ENCODE data around the gene CCDC33.

CCDC33 gene

GRCh38 chr15:74281147-74282133 is 45.3 kb downstream of the CCDC33 start:
- no peak for DNase-seq (ENCODE audit: low read depth in 2 of 2)

GRCh38 chr15:74283368-74283767 is 47.2 kb downstream of the CCDC33 start:
- no peak for DNase-seq (ENCODE audit: low read depth in 2 of 2)

- no peak for DNase-seq (ENCODE audit: low read depth in 2 of 2)
Observed at GRCh38 chr15:74289671-74290070, 53.5 kb downstream of the CCDC33 start.

- no peak for DNase-seq (ENCODE audit: low read depth in 2 of 2)
Observed at GRCh38 chr15:74290645-74291044, 54.5 kb downstream of the CCDC33 start.

- DNase-seq (ENCODE audit: low read depth in 2 of 2) = peak; percentile 25 to 39
Observed at GRCh38 chr15:74291101-74292071, 55.3 kb downstream of the CCDC33 start.

- no peak for DNase-seq (ENCODE audit: low read depth in 2 of 2)
Observed at GRCh38 chr15:74293021-74293810, 57.1 kb downstream of the CCDC33 start.

GRCh38 chr15:74294010-74294409 is 57.9 kb downstream of the CCDC33 start:
- DNase-seq (ENCODE audit: low read depth in 2 of 2) = no peak

GRCh38 chr15:74295800-74296199 is 59.7 kb downstream of the CCDC33 start:
- DNase-seq (ENCODE audit: low read depth in 2 of 2) = no peak

GRCh38 chr15:74297887-74298286 is 61.8 kb downstream of the CCDC33 start:
- no peak for DNase-seq (ENCODE audit: low read depth in 2 of 2)

- DNase-seq (ENCODE audit: low read depth in 2 of 2) = no peak
Observed at GRCh38 chr15:74300057-74300795, 64.1 kb downstream of the CCDC33 start.

- DNase-seq (ENCODE audit: low read depth in 2 of 2) = no peak
Observed at GRCh38 chr15:74301583-74302361, 65.6 kb downstream of the CCDC33 start.

GRCh38 chr15:74302821-74303359 is 66.8 kb downstream of the CCDC33 start:
- no peak for DNase-seq (ENCODE audit: low read depth in 2 of 2)

- no peak for DNase-seq (ENCODE audit: low read depth in 2 of 2)
Observed at GRCh38 chr15:74303741-74304309, 67.7 kb downstream of the CCDC33 start.

GRCh38 chr15:74304431-74304830 is 68.3 kb downstream of the CCDC33 start:
- DNase-seq (ENCODE audit: low read depth in 2 of 2) = no peak

- no peak for DNase-seq (ENCODE audit: low read depth in 2 of 2)
Observed at GRCh38 chr15:74305687-74306086, 69.6 kb downstream of the CCDC33 start.

GRCh38 chr15:74306781-74307217 is 70.7 kb downstream of the CCDC33 start:
- no peak for DNase-seq (ENCODE audit: low read depth in 2 of 2)

- no peak for DNase-seq (ENCODE audit: low read depth in 2 of 2)
Observed at GRCh38 chr15:74307827-74308811, 72.0 kb downstream of the CCDC33 start.

All from stimulated activated CD8-positive, alpha-beta memory T cell treated with anti-CD3 and anti-CD28 coated beads, Interleukin-7, amount 100 ng/mL, for 1 hour (primary cell).